Right lobe of liver (tissue), 6 donors: ENCODE data around the gene PIK3IP1. TPM values are rescaled to one million over a fixed set of nuclear protein-coding genes. Genes with fewer than 3 reads are reported as not detected.

Source experiments
- ATAC-seq, 4 donors: fragments of 200-7000 bp; cut with Tn5 transposase; one replicate each; pipeline ENCODE4 v1.9.1; 2020; ENCODE audit warnings: mild to moderate bottlenecking in 4 of 4, moderate library complexity in 4 of 4
- DNase-seq, 3 donors: peaks; one replicate each; pipeline ENCODE4 v3.0.0-alpha.2; 2020
- H3K27ac ChIP-seq, 3 donors: fragments of 200-600 bp; one replicate each; pipeline ENCODE4 v1.8.0; 2022
- H3K27me3 ChIP-seq, 2 donors: fragments of 200-600 bp; one replicate each; pipeline ENCODE4 v1.8.0; 2022
- H3K36me3 ChIP-seq, 4 donors: fragments of 200-600 bp; sonication (generic) in 1 of 4; one replicate each; pipeline versions ENCODE4 v1.5.1 to v1.8.0; 2017 to 2022; ENCODE audit warnings: control low read depth in 1 of 4
- H3K4me1 ChIP-seq, 4 donors: fragments of 200-600 bp; sonication (generic) in 1 of 4; one replicate each; pipeline versions ENCODE4 v1.5.1 to v1.8.0; 2017 to 2022; ENCODE audit warnings: control low read depth in 1 of 4
- H3K4me3 ChIP-seq, 3 donors: fragments of 200-600 bp; one replicate each; pipeline ENCODE4 v1.8.0; 2022
- H3K9me3 ChIP-seq, 4 donors: fragments of 200-600 bp; sonication (generic) in 1 of 4; one replicate each; pipeline versions ENCODE4 v1.5.1 to v1.8.0; 2017 to 2022; ENCODE audit warnings: control low read depth in 1 of 4
- CTCF ChIP-seq, 4 donors: fragments of 200-600 bp in 3 of 4; fragments of 450-650 bp in 1 of 4; IDR thresholded peaks; one replicate each; pipeline versions ENCODE4 v1.5.1 to v1.8.0; 2016 to 2022; ENCODE audit warnings: antibody characterized with exemption in 4 of 4, mild to moderate bottlenecking in 2 of 4
- POLR2A ChIP-seq: fragments of 450-650 bp; IDR thresholded peaks from one replicate; pipeline ENCODE4 v1.6.1; 2017; ENCODE audit warnings: antibody characterized with exemption, mild to moderate bottlenecking
- WGBS: methylation state at CpG from one replicate; pipeline ENCODE4 v1.1.6; 2018; ENCODE audit warnings: low coverage, low lambda C conversion rate; ENCODE audit not compliant: insufficient coverage; ENCODE audit errors: missing lambda C conversion rate; 5-methylcytosine and 5-hydroxymethylcytosine counted together
- intact Hi-C, 2 donors: fragments of 100-400 bp; cut with DNase I; formaldehyde crosslinking; loops; one replicate each; pipeline versions ENCODE4 v1.11.2 to v1.14.1; 2022
- total RNA-seq, 6 experiments: library from RNA; depleted of rRNA in 2 of 6; stranded (reverse); fragments of >200 nt in 2 of 6; fragmentation: NEBNext Ultra II Directional in 3 of 6; extraction: Animal tissue kit (Norgen Biotek cat#: 25700) in 3 of 6; gene quantifications; one replicate each; pipeline versions ENCODE4 v1.1.0 to v1.2.4, GENCODE V29; 2016 to 2023
- donor health status: DM: no; HTN: yes; CAD: no.
- donor health status: DM: no; HTN: no; CAD: no.
- donor health status: DM: no; HTN: no; CAD: no.
- donor health status: DM: no; HTN: yes; CAD: no.
- donor health status: DM: no; HTN: yes; CAD: no.

PIK3IP1 gene
- total RNA-seq, 6 experiments from 2014 or later, result 1.3 to 6.6 (median 5.6) TPM

- 67% methylated on average over 1 of the region's 3 CpGs for WGBS
- TF ChIP-seq CTCF (IDR thresholded peaks at IDR 0.05) (no peak), POLR2A (no peak)
- Histone ChIP-seq H3K27me3 (no peaks in the 10 kb centered on the region), H3K9me3 (no peaks in the 10 kb centered on the region), H3K4me1 (no peaks in the 10 kb centered on the region), H3K36me3 (peaks cover 7 to 38% (median 22%) of the 10 kb centered on the region in 4 donors), H3K4me3 (no peak overlapping the region), H3K27ac (no peak overlapping the region)
- DNase-seq (no peak), ATAC-seq (no peak)
- intact Hi-C loops, result no loop called here
Measured at GRCh38 chr22:31271485-31271884, 20.8 kb downstream of the PIK3IP1 start.

- TF ChIP-seq POLR2A, result no peak
- no peak for TF ChIP-seq CTCF (IDR thresholded peaks at IDR 0.05)
- WGBS, result 84% methylated on average over 2 of the region's 4 CpGs
- H3K36me3 ChIP-seq, result peaks cover 7 to 38% (median 25%) of the 10 kb centered on the region in 4 donors
- no peak for DNase-seq
- H3K4me3 ChIP-seq, result no peak overlapping the region
- H3K27ac ChIP-seq, result no peak overlapping the region
- H3K27me3 ChIP-seq, result no peaks in the 10 kb centered on the region
- intact Hi-C loops, result no loop called here
- no peaks in the 10 kb centered on the region for H3K4me1 ChIP-seq
- ATAC-seq, result no peak
- H3K9me3 ChIP-seq, result no peaks in the 10 kb centered on the region
Measured at GRCh38 chr22:31271026-31271425, 21.3 kb downstream of the PIK3IP1 start.

GRCh38 chr22:31269892-31270579, 22.3 kb downstream of the PIK3IP1 start:
- 78% methylated on average over 2 of the region's 3 CpGs for WGBS
- no peak overlapping the region for H3K27ac ChIP-seq
- peaks cover 6 to 35% (median 24%) of the 10 kb centered on the region in 4 donors for H3K36me3 ChIP-seq
- intact Hi-C loops, result no loop called here
- no peaks in the 10 kb centered on the region for H3K9me3 ChIP-seq
- TF ChIP-seq CTCF (IDR thresholded peaks at IDR 0.05) (no peak), POLR2A (no peak)
- H3K4me3 ChIP-seq, result no peak overlapping the region
- no peaks in the 10 kb centered on the region for H3K27me3 ChIP-seq
- ATAC-seq (no peak), DNase-seq (no peak)
- H3K4me1 ChIP-seq, result no peaks in the 10 kb centered on the region

GRCh38 chr22:31268281-31268680, 24.0 kb downstream of the PIK3IP1 start:
- H3K9me3 ChIP-seq, result no peaks in the 10 kb centered on the region
- ATAC-seq (no peak), DNase-seq (no peak)
- no CpG with 5 or more reads among the region's 2 CpGs for WGBS
- no peaks in the 10 kb centered on the region for H3K4me1 ChIP-seq
- no peaks in the 10 kb centered on the region for H3K27me3 ChIP-seq
- TF ChIP-seq POLR2A (no peak), CTCF (IDR thresholded peaks at IDR 0.05) (no peak)
- intact Hi-C loops, result no loop called here
- H3K36me3 ChIP-seq, result peaks cover 0 to 34% (median 24%) of the 10 kb centered on the region in 4 donors
- H3K4me3 ChIP-seq, result no peak overlapping the region
- no peak overlapping the region for H3K27ac ChIP-seq
